Transverse colon (tissue), 4 donors: ENCODE data around the gene NDNF. TPM values are rescaled to one million over a fixed set of nuclear protein-coding genes. Genes with fewer than 3 reads are reported as not detected.

ENCODE experiments used
- DNase-seq: peaks from one replicate; pipeline ENCODE4 v3.0.0-alpha.2; 2019
- H3K27ac ChIP-seq, 4 donors: fragments of 200-600 bp; sonication (generic); 2 replicates each; pipeline ENCODE4 v1.5.1; 2016 to 2018; ENCODE audit warnings: inconsistent platforms in 4 of 4
- H3K27me3 ChIP-seq: fragments of 200-600 bp; sonication (generic); 2 replicates; pipeline ENCODE4 v1.5.1; 2017; ENCODE audit warnings: inconsistent platforms
- H3K36me3 ChIP-seq, 4 donors: fragments of 200-600 bp; sonication (generic); 2 replicates each; pipeline ENCODE4 v1.5.1; 2017 to 2019; ENCODE audit warnings: inconsistent platforms in 4 of 4
- H3K4me1 ChIP-seq, 4 donors: fragments of 200-600 bp; sonication (generic); 2 replicates each; pipeline ENCODE4 v1.5.1; 2017 to 2020; ENCODE audit warnings: inconsistent platforms in 4 of 4
- H3K4me3 ChIP-seq, 4 donors: fragments of 200-600 bp; sonication (generic); 1 replicate in 1 of 4; 2 replicates in 3 of 4; pipeline versions ENCODE4 v1.5.1 to v1.6.1; 2017 to 2019; ENCODE audit warnings: inconsistent platforms in 4 of 4
- H3K9me3 ChIP-seq, 2 donors: fragments of 200-600 bp; sonication (generic); 2 replicates each; pipeline ENCODE4 v1.5.1; 2017 to 2019; ENCODE audit warnings: inconsistent platforms in 2 of 2
- CTCF ChIP-seq, 5 experiments: fragments of 200-600 bp in 3 of 5; fragments of 450-650 bp in 2 of 5; sonication (generic) in 3 of 5; IDR thresholded peaks; 1 replicate in 2 of 5; 2 replicates in 3 of 5; pipeline ENCODE4 v1.5.1; 2016 to 2017; ENCODE audit warnings: antibody characterized with exemption in 5 of 5, inconsistent platforms in 3 of 5, mild to moderate bottlenecking in 2 of 5, moderate library complexity in 1 of 5
- EP300 ChIP-seq: sonication (generic); formaldehyde crosslinking; IDR thresholded peaks from one replicate; pipeline ENCODE4 v1.6.1; 2017; ENCODE audit warnings: antibody characterized with exemption, low read depth
- POLR2A ChIP-seq: fragments of 450-650 bp; IDR thresholded peaks from one replicate; pipeline ENCODE4 v1.6.1; 2016; ENCODE audit warnings: antibody characterized with exemption, mild to moderate bottlenecking, moderate library complexity
- POLR2AphosphoS5 ChIP-seq, 3 donors: sonication (generic); formaldehyde crosslinking; IDR thresholded peaks; one replicate each; pipeline ENCODE4 v1.6.1; 2016; ENCODE audit warnings: antibody characterized with exemption in 3 of 3
- WGBS, 2 donors: methylation state at CpG; one replicate each; pipeline ENCODE4 v1.1.5; 2018; ENCODE audit warnings: low coverage in 1 of 2; 5-methylcytosine and 5-hydroxymethylcytosine counted together
- in situ Hi-C, 4 donors: fragments of 200-750 bp; cut with MboI; loops; one replicate each; pipeline versions ENCODE4 v1.15.0 to v1.15.1; 2017; ENCODE audit warnings: low sequenced_read_pairs in 3 of 4, low pct_ligation_motif_present in 1 of 4, low pct_unique_long_range_greater_than_20kb in 1 of 4
- intact Hi-C: fragments of 100-400 bp; cut with DNase I; formaldehyde crosslinking; loops from one replicate; pipeline ENCODE4 v1.15.1; 2023; ENCODE audit warnings: low total_unique reads
- total RNA-seq, 4 donors: library from RNA; depleted of rRNA; stranded (reverse); fragments of >200 nt; gene quantifications; one replicate each; pipeline ENCODE4 v1.1.0, GENCODE V29; 2016

NDNF gene
- total RNA-seq, 4 donors from 2014 or later, result 1.9 to 7.8 (median 4.8) TPM

- WGBS, 2 donors, result 0% methylated on average over 1 of the region's 1 CpG
- Histone ChIP-seq H3K4me3 (no peak overlapping the region), H3K4me1 (peaks cover 0 to 3% (median 0%) of the 10 kb centered on the region in 4 donors), H3K27ac (no peak overlapping the region), H3K9me3 (no peaks in the 10 kb centered on the region), H3K27me3 (no peaks in the 10 kb centered on the region), H3K36me3 (no peaks in the 10 kb centered on the region)
- no peak for DNase-seq
- TF ChIP-seq POLR2AphosphoS5 (IDR thresholded peaks at IDR 0.05), result no peak
- TF ChIP-seq EP300, result no peak
- no peak for TF ChIP-seq CTCF (IDR thresholded peaks at IDR 0.05)
- no peak for TF ChIP-seq POLR2A
- intact Hi-C loops (no loop called here), in situ Hi-C loops (no loop called here)
Measured at GRCh38 chr4:121007660-121008059, 64.7 kb downstream of the NDNF start.

GRCh38 chr4:121003863-121004262 lies 68.5 kb downstream of the NDNF start:
- Histone ChIP-seq H3K36me3 (no peaks in the 10 kb centered on the region), H3K27me3 (no peaks in the 10 kb centered on the region), H3K9me3 (no peaks in the 10 kb centered on the region), H3K4me1 (peaks cover 0 to 3% (median 0%) of the 10 kb centered on the region in 4 donors), H3K4me3 (no peak overlapping the region), H3K27ac (no peak overlapping the region)
- DNase-seq, result no peak
- in situ Hi-C loops, result no loop called here
- TF ChIP-seq CTCF (IDR thresholded peaks at IDR 0.05), result no peak
- TF ChIP-seq POLR2AphosphoS5 (IDR thresholded peaks at IDR 0.05), result no peak
- no peak for TF ChIP-seq EP300
- no peak for TF ChIP-seq POLR2A
- WGBS, 2 donors, result 79 to 83% methylated on average over 1 to 4 of the region's 4 CpGs
- intact Hi-C loops, result no loop called here

GRCh38 chr4:120995266-120996010 lies 76.9 kb downstream of the NDNF start:
- no peak for DNase-seq
- no peaks in the 10 kb centered on the region for H3K4me1 ChIP-seq
- in situ Hi-C loops (no loop called here), intact Hi-C loops (no loop called here)
- no peaks in the 10 kb centered on the region for H3K9me3 ChIP-seq
- WGBS, 2 donors, result 35 to 40% methylated on average over 1 of the region's 1 CpG
- no peak overlapping the region for H3K27ac ChIP-seq
- H3K36me3 ChIP-seq, result no peaks in the 10 kb centered on the region
- no peaks in the 10 kb centered on the region for H3K27me3 ChIP-seq
- TF ChIP-seq CTCF (IDR thresholded peaks at IDR 0.05) (no peak), POLR2A (no peak), POLR2AphosphoS5 (IDR thresholded peaks at IDR 0.05) (no peak), EP300 (no peak)
- H3K4me3 ChIP-seq, result no peak overlapping the region

- intact Hi-C loops (no loop called here), in situ Hi-C loops (no loop called here)
- no peak for TF ChIP-seq EP300
- no peak for TF ChIP-seq POLR2AphosphoS5 (IDR thresholded peaks at IDR 0.05)
- no peak for TF ChIP-seq CTCF (IDR thresholded peaks at IDR 0.05)
- TF ChIP-seq POLR2A, result no peak
- no peaks in the 10 kb centered on the region for H3K36me3 ChIP-seq
- H3K9me3 ChIP-seq, result no peaks in the 10 kb centered on the region
- DNase-seq, result no peak
- 82 to 100% methylated on average over 1 of the region's 1 CpG for WGBS, 2 donors
- H3K27ac ChIP-seq, result no peak overlapping the region
- no peaks in the 10 kb centered on the region for H3K4me1 ChIP-seq
- H3K4me3 ChIP-seq, result no peak overlapping the region
- no peaks in the 10 kb centered on the region for H3K27me3 ChIP-seq
Measured at GRCh38 chr4:120994521-120994920, 77.8 kb downstream of the NDNF start.
